Astrocyte (in vitro differentiated cells and primary cell): Measurements from ENCODE around the gene FGF12.

Source experiments
- EZH2 ChIP-seq: IDR thresholded peaks from 2 replicates; pipeline ENCODE4 v1.6.1; 2012; ENCODE audit warnings: mild to moderate bottlenecking, low read length, inconsistent platforms; ENCODE audit not compliant: insufficient read depth
- TF ChIP-seq, protein P1 (sequence below): IDR thresholded peaks from 2 replicates; pipeline ENCODE4 v1.5.1; 2011; ENCODE audit warnings: low read depth, mild to moderate bottlenecking, inconsistent platforms, low read length, moderate library complexity; ENCODE audit not compliant: insufficient read depth

DNA sequence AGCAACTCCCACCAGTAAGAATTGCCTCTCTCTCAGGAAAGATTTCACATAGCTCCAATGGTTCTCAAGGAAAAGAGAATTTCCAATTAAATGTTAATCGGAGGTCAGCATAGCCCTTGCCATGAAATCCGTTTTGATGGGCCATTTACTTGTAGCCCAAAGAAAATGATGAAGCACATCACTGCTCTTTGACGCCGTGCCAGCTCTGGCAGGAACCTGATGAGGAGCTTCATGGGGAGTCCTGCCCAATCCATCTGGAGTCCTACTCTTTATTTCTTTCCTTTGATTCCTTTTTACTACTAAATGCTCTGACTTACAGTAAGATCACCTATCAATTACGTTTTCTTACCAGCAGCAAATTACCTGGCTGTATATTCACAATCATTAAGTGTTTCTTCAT is 84.7 kb downstream of the FGF12 start:
- TF ChIP-seq, protein P1, sequence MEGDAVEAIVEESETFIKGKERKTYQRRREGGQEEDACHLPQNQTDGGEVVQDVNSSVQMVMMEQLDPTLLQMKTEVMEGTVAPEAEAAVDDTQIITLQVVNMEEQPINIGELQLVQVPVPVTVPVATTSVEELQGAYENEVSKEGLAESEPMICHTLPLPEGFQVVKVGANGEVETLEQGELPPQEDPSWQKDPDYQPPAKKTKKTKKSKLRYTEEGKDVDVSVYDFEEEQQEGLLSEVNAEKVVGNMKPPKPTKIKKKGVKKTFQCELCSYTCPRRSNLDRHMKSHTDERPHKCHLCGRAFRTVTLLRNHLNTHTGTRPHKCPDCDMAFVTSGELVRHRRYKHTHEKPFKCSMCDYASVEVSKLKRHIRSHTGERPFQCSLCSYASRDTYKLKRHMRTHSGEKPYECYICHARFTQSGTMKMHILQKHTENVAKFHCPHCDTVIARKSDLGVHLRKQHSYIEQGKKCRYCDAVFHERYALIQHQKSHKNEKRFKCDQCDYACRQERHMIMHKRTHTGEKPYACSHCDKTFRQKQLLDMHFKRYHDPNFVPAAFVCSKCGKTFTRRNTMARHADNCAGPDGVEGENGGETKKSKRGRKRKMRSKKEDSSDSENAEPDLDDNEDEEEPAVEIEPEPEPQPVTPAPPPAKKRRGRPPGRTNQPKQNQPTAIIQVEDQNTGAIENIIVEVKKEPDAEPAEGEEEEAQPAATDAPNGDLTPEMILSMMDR: no peak
- TF ChIP-seq EZH2: no peak
